ENCODE data around the gene AHSG.

Gene AHSG

DNA sequence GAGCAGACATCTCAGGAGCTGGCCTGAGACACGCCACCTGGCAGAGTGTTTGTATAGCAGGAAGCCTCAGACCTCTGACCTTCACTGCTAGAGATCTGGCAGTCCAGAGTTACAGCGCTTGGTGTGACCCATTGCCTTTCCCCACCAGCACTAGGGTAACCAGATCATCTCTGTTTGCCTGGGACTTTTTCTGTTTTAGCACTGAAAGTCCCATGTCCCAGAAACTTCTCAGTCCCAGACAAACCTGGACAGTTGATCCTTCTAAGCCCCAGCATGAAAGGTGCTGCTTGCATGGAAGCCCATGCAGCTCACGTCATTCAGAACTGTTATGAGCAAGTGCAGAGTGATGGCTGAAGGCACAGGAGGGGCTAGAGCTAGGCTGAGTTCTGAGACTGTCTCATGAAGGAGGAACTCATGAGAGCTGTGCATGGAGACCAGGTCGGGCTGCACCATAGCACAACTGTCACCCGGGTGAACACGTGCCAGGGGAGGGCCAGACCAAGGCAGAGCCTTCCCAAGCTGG lies 18.2 kb upstream of the AHSG start:
- DNase-seq, result no peak

DNA sequence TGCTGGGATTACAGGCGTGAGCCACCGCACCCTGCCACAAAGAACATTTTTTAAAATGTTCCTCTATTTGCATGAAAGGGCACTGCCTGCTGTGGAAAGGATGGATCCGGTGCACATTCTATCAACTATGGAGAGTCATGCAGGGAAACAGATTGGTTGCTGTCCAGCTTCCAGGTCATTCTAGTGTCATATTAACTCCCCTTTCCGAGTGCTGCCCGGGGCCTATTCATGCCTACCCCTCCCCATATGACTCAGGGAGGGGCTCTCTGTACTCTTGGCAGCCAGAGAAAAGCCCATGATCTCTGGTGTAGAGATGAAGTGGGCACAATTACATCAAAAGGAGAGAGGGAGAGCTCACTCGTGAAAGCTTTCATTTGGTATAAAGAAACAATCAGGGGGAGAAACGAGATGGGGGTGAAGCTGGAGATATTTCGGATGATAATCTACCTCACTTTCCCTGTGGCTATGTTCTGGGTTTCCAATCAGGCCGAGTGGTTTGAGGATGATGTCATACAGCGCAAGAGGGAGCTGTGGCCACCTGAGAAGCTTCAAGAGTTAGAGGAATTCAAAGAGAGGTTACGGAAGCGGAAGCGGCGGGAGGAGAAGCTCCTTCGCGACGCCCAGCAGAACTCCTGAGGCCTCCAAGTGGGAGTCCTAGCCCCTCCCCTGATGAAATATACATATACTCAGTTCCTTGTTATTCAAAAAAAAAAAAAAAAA lies 16.1 kb upstream of the AHSG start:
- no peak for DNase-seq

DNA sequence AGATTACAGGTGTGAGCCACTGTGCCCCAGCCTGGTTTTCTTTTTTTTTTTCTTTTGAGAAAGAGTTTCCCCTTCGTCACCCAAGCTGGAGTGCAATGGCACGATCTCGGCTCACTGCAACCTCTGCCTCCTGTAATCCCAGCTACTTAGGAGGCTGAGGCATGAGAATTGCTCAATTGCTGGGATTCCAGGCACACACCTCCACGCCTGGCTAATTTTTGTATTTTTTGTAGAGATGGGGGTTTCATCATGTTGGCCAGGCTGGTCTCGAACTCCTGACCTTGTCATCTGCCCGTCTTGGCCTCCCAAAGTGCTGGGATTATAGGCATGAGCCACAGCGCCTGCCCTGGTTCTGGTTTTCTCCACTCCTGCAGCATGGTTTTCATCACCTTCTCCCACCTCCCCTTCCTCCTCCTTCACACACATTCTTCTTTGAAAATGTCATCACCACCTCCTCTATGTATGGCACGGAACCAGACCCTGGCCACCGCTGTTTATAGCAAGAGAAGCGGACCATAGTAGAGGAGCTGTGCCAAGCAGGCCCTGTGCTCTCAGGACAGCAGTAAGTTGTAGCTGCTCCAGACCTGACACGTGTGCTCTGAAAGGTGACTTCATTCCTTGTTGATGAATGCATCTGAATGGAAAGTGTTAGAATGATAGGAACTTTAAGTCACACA lies 14.6 kb upstream of the AHSG start:
- no peak for DNase-seq

DNA sequence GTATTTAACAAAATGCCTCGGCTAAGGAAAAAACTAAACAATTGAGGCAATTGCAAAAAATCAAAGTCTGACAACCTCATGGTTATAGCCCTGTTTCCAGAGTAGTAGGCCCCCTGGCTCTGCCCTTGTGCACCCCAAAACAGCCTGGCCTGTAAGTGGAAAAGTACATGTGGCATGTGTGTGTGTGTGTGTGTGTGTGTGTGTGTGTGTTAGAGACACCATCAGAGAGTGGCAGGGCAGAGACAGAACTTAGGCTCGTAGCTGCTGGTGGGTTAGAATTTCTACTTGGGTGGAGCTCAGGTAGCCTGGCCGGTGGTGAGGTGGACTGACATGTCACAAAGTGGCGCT lies 14.1 kb upstream of the AHSG start:
- no peak for DNase-seq

DNA sequence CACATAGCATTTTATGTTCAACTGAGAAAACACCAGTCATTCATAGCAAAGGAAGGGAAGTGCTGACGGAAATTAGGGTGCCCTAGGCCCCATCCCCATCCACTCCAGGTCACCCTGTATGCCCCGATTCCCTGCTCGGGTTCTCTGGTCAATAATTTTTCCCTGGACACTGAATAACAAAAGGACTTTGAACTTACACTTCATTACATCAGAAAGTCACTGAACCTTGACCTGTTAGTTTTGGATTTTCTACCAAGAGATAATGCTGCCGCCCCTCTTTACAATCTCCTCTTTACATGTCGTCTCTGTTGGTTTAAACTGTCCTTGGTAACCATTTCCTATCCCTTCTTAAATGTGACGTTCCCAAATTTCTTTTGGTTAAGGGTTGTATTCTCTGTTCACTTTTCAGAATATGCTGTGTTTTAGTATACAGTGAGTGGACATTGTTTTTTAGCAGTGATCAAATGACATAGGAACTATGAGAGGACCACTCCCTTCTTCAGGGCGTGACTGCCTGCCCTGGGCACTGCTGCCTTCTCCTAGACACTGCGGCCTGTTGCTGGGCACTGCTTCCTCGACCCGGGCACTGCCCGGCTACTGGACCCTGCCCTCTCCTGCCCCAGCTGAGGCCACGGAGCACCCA lies 13.6 kb upstream of the AHSG start:
- DNase-seq, result no peak

DNA sequence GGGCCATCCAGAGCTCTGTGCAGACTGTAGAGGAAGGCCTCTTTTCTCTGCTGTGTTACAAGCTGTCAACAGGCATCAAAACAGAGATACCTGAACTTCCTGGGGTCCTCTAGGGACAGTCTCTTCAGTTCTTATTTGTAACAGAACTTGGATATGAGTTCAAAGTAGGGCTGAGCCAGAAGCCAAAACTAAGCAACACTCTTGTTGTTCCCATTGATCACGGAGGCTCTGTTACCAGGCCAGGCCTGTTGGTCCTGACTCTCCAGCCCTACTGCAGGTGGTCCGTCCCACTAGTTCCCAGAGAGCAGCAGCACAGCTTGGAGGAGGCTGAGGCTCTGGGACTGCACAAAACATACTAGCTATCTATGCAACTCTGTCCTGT lies 13.1 kb upstream of the AHSG start:
- no peak for DNase-seq

DNA sequence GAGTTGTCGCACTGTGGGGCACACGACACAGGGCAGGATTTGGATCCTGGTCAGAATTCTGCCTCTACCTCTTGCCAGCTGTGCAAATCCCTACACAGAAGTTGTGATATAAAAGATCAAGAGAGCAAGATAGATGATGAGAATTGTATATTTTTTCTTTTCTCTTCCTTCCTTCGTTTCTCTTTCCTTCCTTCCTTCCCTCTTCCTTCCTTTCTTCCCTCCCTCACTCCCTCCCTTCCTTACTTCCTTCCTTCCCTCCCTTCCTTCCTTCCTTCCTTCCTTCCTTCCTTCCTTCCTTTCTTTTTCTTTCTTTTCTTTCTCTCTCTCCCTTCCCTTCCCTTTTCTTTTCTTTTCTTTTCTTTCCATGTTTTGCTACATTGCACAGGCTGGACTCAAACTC lies 12.0 kb upstream of the AHSG start:
- DNase-seq, result no peak

DNA sequence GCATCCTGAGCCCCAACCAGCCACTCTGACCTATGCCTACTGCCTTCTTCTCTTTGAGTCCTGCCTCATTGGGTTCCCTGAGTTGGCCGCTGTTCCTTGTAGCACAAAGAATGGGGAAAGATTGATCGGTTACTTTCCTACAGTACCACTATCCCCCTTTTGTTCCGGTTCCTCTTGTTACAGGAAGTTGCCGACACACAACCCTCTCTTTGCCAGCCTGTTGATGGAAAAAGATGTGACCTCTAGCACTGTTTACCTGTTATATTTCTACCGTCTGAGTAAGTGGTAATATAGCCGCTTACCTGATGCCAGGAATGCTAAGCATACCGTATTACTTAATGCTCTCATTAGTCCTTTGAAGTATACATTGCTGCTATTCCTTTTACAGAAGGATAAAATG lies 9.7 kb upstream of the AHSG start:
- DNase-seq, result no peak

DNA sequence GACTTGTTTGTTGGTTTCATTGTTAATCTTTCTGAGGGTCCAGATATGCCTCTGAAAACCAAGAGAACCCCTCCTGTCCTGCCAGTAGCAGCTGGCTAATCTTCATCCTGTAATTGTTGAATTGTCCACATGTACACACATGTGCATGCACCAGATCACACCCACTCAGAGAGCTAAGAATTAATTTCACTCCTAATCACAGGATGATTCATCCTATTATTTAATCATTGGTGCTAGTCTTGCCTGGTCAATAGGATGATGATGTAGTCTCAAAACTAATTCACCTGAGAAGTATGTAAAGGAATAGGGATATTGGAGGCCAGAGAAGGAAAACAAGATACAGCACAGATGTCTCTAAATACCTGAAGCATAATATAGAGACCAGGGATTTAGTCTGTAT lies 7.8 kb upstream of the AHSG start:
- DNase-seq, result no peak

DNA sequence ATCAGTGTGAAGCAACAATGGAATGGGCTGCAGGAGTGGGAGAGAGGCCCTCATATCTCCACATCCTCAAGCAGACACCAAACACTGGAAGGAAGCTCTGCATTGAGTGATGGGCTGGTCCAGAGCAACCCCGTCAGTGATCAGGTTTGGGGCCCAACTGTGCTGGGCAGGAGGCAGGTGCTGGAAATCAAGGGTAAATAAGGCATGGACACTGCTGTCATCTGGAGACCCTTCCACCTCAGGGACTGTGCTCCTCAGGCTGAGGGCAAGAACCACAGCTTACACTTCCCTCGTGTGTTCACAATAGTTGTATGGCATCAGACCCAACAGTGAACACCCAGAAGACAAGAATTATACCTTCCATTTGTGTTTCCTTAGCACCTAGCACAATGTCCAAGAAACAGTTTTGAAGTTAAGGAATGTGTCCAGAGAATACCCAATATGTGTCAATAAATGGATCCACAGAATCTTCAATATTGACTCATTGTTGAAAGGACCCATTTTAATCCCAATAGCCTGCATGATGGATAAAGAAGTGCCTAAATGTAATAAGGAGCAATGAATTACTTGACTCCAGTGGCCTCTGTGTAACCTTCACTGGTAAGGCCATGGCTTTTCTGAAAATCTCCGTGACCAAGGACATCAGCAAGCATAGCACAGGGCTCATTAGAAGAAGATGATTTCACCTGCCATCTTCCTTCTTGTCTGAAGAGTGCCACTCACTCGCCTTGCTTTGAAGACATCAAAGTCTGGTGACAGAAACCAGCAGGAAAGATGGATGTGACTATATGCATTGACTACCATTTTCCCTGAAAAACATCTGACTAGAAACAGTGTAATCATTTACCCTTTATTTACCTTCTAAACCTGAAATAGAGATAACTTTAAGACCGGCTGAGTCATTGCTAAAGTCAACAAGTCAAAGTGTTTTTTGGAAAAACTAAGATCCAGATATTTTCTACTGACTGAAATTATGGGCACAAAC lies 7.0 kb upstream of the AHSG start:
- DNase-seq, result no peak

DNA sequence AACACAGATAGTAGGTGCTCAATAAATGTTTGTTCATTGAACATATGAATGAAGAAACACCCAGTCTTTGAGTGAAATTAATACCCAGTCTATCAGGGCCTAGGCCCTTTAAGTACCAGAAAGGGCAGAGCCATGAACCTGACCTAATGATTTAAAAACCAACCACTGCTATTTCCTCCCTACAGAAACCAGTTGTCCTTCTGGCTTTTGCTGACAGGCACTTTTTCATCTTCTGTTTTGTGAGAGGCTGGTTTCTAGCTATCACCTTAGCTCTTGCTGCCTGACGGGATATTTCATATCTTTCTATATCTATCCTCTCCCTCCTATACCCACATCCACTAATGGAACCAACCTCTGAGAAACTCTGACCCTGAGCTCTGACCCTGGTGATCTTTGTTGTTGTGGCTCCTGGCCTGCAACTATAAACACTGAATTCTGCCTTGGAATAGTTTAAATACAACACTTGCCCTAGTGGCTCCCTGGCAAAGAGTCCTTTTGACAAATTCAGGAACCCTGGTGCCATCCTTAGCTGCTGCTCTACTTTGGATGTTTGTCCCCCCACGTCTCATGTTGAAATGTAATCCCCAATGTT lies 4.1 kb upstream of the AHSG start:
- no peak for DNase-seq

DNA sequence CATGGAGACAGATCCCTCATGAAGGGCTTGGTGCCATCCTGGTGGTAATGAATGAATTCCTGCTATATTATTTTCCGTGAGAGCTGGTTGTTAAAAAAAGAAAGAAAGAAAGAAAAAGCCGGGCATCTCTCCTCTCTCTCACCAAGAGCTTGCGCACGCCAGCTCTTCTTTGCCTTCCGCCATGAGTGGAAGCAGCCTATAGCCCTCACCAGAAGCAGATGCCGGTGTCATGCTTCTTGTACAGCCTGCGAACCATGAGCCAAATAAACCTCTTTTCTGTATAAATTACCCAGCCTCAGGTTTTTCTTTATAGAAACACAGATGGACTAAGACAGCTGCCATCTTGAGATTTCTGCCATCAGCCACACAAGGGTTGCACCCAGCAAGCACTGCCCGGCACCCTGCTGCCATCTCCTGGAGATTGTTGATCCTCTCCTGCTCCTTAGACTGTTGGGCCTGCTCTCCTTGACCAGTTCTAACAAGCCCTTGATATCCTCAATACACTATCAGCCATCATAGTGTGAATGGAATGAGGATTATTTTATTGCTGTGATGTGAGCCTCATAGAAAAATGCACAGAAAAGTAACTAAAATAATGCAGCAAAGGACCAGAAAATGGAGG lies 3.5 kb upstream of the AHSG start:
- DNase-seq, result no peak

DNA sequence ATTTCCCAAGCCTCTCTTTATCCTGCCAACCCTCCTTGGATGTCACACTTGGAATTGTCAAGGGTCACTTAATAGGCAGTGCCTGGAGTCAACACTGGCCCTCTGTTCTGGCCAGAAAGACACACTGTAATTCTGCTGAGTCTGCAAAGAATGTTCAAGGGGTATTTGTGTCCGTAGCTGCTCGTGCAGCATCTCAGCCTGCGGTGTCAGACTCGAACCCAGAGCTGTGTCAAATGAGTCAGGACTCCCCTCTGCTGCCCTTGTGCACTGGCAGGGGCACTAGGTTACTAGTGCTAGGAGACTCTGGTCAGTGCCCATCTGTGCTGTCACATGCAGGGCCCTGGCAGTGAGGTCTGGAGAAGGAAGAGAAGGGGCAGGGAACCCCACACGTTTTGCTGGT lies 795 bp upstream of the AHSG start:
- DNase-seq, result no peak

DNA sequence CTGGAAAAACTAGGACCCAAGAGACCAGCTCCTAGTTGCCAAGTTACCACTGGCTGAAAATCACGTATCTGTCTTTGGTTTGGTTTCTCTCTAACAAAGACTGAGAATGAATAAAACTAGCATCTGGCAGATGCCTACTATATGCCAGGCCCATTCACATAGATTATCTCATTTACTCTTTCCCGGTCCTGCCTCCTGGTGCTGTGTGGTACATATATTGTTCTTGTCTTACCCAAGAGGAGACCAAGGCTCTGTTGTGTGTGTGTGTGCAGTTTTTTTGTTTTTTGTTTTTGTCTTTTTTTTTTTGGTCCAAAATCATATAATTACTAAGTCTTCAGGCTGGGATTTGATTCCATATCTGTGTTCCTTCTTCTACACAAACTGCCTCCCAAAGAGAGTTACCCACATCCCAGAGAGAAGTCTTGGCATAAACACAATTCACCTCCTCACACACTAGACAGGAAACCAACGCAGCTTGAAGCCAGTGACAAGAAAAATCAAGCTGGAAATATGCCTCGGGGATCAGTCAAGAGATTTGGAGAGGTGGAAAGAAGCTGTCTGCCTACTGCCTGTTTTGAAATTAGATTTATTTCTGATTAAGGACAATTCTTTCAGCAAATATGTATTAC lies 891 bp downstream of the AHSG start:
- DNase-seq, result no peak

DNA sequence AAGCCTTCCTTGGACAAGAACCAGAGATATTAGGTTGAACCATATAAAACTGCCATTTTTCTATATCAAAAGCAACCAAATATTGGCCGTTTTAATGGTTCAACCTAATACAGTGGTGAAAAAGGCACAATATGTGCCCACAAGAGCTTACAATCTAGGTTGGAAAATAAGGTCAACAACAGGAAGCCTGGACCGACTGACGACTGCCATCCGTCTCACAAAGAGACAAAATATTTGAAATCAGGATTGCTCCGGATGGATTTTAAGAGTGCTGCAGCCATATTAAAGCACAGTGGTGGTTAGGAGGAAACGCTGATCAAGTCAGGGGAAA lies 1.4 kb downstream of the AHSG start:
- no peak for DNase-seq

DNA sequence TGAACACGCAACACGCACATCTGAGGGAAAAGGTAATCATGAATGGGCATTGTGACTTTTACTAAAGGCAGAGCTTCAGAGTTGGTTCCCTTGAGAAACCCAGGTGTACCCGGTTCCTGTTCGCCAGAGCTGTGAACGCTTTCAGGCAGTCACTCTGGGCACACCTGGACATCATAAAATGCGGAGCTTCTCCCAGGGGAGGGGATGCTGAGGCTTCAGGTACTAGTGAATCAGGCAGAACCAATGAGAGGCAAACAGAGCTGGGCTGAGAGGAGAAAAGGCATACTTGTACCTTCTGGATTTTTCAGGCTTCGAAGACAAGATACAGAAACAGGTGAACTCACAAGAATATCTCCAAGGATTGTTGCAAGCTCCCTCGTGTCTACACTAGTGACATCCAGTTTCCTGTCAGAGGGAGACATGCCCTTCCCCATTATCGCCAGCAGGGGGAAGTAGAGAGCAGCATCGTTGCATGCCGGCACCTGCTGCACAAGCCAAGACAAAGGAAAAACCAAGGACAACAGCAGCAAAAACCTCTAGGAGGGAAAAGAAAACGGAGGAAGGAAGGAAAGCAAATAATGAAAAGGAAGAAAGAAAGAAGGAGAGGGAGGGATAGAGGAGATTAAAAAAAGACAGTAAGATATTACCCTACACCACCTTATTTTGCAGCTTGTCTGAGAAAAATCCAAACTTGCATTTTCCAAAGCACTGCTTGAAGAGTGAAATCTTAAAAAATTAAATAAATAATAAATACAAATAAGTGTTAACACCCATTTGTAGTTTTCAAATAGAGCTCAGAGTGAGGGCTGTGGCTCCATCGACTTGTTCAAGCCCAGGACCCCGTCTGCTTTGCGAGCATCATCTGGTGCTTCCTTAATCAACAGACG lies 2.0 kb downstream of the AHSG start:
- DNase-seq, result peak; percentile 59

DNA sequence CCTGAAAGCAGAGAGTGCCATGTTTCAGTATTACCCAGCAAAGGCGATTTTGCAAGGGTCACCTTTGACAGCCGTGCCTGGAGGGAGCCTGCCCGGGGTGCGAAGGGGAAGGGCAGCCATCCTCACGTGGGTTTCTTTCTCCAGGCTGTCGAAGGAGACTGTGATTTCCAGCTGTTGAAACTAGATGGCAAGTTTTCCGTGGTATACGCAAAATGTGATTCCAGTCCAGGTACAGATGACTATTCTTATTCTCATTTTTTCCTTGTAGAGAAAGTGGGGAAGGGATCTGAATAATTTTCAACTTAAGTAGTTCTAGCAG lies 3.4 kb downstream of the AHSG start:
- no peak for DNase-seq

DNA sequence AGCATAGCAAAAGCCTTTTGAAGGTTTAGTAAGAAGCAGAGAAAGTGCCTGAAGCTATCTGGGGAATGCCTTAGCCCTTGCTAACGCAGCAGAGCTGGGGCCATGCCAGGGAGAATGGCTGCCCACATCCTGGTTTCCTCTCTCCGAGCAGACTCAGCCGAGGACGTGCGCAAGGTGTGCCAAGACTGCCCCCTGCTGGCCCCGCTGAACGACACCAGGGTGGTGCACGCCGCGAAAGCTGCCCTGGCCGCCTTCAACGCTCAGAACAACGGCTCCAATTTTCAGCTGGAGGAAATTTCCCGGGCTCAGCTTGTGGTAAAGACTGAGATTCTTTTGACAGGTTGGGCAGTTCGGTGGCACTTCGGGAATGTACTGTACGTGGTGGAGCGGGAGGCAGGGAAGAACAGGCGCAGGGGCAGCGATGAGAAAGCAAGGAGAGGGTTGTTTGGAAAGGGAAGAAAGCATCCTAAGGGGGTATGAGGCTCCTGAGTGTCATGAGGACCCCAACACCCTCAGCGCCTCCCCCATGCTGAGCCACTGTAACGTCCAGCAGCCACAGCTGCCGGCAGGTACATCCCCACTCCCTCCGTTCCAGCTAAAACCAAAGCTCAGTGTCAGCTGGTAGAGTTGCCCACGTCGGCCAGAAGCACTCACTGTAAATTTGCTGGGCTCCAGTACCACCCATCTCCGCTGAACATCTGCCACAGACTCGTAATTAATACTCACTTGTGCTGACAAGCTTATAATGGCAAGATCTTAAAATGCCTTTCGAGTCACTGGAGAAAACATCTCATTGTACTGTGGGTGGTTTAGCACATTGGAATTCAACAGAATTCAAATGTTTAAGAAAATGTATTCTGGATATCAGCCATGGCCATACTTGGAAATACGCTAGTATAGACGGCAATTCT lies 4.4 kb downstream of the AHSG start:
- DNase-seq, result peak; percentile 73

DNA sequence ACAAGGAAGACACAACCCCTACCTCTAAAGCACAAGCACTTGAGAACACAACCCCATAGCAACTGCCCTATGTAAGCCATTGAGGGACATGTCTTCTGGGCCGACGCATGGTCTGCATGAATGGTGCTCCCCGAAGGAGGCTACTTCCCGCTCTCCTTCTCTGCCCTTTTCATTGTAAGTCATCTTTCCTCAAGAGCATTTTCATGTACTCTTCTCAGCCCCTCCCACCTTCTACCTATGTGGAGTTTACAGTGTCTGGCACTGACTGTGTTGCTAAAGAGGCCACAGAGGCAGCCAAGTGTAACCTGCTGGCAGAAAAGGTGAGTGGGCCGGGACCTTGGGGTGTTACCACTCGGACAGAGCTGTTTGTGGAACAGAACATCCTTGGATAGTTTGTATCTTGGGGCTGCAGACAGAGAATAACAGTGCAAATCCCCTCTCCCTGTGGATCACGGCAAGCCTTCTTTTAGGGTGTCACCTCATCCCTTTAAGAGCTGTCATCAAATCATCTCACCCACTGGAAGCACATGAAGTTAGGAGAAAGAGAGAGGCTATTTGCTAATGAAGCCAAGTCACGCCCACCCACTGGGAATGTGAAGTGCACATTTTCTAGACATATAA lies 5.6 kb downstream of the AHSG start:
- no peak for DNase-seq
